HG03095 (cell line): ENCODE results near the gene NUP153.

ENCODE experiments used
- ATAC-seq: cut with Tn5 transposase; IDR thresholded peaks from one replicate; pipeline ENCODE4 v1.9.1; 2021; ENCODE audit warnings: moderate library complexity; ENCODE audit not compliant: unreplicated experiment

Gene NUP153

DNA sequence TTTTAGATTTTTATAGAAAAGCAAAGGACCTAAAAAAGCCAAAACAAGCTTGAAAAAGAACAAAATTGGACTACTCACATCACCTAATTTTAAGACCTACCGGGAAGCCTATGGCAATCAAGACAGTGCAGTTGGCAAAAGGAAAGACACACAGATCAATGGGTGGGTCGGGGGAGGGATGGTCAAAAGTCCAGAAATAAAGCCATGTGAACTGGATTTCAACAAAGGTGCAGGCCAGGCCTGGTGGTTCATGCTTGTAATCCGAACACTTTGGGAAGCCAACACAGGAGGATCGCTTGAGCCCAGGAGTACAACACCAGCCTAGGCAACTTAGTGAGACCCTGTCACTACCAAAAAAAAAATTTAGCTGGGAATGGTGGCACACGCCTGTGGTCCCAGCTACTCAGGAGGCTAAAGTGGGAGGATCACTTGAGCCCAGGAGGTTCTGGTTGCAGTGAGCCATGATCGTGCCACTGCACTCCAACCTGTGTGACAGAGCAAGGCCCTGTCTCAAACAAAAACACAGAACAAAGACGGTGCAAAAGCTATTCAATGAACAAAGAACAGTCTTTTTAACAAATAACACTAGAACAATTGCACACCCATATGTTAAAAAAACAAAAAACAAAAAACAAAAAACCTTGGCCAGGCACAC, 34.5 kb downstream of the NUP153 start:
- no peak for ATAC-seq

DNA sequence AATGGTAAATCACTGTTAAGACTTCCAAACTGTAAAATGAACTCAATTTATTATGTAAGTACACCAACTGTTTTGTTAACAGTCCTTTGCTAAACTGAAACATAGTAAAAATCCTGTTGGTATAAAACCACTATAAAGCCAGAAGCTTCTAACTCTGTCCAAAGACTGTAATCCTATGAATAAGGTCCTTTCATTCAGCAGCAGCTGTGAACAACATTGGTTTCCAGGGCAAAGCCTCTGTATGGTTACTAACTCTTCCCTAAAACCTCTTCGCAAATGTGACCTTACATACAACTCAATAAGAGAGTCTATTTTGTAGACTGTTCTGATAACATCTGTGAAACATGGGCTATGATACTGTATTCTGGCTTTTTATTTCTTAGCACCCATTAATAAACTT, 40.1 kb downstream of the NUP153 start:
- ATAC-seq, result no peak

DNA sequence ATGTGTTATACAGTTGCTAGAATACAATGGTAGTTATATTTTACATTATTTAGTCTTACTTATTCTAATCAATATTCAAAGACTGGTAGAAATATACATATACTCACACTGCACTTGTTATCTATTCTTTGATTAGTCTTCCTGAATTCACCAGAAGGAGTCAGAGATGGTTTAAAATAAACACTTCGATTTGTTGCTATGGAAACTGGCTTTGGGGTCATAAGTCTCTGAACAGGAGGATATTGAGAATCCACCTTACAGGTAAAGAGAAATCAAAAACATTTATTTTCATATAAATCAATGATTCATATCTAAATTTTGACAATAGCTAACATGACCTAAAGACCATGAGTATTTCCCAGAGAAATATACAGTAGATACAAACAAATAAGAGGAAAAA, 41.6 kb downstream of the NUP153 start:
- ATAC-seq, result no peak

DNA sequence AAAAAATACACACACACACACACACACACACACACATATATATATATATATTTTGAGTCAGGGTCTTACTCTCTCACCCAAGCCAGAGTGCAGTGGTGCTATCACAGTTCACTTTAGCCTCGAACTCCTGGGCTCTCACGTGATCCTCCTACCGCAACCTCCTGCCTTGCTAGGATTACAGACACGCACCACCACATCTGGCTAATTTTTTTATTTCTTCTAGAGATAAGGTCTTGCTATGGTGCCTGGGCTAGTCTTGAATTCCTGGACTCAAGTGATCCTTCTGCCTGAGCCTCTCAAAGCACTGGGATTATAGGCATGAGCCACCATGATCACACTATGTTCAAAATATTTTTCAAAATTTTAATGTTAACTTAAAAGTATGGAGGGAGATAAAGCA, 43.5 kb downstream of the NUP153 start:
- ATAC-seq, result no peak

DNA sequence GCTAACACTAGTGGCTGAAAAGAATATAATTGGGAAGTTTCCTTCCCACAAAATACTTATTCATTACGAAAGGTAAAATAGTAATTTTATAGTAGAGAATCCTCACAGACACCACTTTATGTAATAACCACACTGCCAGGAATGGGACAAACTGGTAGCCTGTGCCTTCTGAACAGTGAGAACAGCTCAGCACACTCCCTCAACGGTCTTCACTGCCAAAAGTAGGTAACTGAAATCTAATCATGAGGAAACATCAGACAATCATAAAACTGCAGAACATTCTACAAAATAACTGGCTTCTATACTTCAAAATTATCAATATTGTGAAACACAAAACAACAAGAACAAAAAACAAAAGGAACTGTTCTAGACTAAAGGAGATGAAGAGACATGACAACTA, 44.1 kb downstream of the NUP153 start:
- no peak for ATAC-seq

DNA sequence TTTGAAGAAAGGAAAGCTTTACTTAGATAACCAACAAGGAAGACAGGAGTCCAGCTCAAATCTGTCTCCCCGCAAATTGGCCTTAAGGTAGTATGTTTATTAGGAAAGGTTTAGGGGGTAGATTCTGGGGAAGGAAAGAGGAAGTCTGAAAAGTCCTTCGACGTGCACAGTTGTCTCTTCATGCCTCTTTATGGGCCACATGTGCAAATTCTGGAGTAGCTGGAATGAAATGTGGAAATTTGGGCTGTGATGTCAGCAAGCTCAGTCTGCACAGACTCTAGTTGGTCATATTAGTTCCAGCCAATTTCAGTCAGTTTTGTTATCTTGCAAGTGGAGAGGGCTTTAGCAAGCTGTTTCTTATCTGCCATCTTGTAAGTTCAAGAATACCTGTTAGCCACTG, 50.1 kb downstream of the NUP153 start:
- no peak for ATAC-seq

DNA sequence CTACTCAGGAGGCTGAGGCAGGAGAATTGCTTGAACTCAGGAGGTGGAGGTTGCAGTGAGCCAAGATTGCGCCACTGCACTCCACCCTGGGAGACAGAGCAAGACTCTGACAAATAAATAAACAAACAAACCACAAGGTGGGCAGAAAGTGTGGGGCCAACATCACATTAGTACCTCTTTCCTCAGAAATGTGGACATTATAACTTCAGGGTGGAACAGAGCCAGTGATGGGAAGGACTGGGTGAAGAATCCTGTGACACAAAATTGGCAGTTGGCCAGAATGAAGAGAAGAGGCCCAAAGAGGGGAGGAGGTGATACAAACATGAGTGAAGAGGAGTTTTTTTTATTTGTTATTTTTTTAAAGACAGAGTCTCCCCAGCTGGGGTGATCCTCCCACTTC, 50.6 kb downstream of the NUP153 start:
- no peak for ATAC-seq

DNA sequence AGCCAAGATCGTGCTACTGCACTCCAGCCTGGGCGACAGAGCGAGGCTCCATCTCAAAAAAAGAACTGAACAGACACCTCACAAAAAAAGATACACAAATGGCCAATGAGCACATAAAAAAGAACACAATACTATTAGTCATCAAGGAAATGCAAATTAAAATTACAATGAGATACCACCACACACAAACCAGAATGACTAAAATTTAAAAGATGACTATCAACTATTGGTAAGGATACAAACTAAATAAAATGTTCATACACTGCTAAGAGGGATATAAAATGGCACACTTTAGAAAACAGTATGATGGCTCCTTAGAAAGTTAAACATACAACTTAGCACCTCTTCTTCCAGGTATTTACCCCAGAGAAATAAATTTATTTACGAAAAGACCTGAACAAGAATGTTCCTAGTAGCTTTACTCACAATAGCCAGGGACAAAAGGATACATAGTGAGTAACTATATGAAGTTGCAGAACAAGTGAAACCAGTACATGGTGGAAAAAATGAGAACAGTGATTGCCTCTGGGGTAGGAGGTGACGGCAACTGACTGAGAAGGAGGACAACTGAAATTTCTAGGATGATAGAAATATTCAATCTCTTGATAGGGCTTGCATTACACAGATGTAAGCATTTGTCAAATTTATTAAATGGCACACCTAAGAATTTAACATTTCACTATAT, 53.4 kb downstream of the NUP153 start:
- no peak for ATAC-seq

DNA sequence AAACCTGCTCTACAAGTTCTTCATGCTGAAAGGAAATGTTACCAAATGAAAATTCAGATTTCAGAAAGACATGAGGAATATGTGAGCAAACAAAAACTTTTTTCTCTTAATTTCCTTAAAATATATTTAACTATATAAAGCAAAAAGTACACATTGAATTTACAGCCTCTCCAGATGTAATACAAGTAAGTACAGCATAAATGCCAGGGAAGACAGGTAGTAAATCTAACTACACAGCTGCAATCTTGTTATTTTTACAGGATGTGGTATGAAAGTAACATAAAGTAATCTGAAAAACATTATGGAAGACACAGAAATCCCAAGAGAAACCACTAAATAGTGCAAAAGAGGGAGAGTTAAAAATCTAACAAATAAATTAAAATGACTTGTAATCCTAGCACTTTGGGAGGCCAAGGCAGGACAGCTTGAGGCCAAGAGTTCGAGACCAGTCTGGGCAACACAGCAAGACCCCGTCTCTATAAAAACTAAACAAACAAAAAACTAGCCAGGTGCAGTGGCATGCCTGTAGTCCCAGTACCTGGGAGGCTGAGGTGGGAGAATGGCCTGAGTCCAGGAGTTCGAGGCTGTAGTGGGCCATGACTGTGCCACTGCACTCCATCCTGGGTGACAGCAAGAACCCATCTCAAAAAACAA, 55.9 kb downstream of the NUP153 start:
- ATAC-seq, result no peak

DNA sequence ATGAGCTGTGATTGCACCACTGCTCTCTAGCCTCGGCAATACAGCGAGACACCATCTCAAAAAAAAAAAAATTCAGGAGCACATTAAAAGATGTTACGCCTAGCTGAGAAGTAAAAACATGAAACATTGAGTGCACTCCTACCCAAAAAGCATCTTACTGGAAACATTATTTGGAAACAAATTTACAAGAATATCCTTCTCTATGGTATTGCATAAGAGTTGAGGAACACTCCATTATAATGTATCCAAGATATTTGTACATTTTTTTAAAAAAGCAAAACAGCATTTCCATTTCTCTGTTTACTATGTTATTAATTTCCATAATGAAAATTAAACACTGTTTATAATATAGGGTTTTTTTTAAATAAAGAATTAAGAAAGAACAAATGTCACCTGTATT, 58.0 kb downstream of the NUP153 start:
- no peak for ATAC-seq

DNA sequence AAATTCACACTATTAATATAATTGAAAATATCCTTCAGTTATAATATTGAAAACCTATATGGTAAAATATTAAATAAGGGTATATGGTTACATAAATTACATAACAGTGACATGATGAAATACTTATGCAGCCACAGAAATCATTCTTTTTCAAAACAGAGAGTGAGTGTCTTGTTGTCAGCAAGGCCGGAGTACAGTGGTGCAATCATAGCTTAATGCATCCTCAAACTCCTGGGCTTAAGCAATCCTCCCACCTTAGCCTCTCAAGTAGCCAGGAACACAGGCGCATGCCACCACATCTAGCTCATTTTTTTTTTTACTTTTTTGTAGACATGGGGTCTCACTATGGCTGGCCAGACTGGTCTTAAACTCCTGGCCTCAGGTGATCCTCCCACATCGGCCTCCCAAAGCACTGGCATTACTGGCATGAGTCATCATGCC, 66.2 kb downstream of the NUP153 start:
- no peak for ATAC-seq

DNA sequence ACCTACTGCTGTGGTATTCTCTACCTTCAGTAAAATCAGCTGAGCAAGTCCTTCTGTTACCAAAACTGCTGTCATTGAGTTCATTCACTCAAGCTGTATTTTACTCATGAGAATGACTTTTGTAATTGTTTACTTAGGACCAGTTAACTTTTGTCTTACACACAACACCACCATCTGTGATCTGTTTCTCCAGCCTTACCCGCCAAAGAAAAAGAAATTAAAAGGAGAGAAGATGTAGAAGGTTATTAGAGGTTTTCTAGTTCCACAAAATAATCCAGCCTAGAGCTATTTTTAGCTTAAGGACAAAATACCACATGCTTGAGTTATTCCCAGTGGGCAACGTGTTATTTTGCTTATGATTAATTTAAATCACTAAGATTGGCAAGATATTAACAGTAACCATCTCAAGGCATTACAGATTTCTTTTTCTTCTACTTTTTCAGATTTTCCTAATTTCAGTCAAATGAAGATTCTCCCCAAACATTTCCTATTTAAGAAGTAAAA, 68.5 kb downstream of the NUP153 start:
- ATAC-seq, result no peak

DNA sequence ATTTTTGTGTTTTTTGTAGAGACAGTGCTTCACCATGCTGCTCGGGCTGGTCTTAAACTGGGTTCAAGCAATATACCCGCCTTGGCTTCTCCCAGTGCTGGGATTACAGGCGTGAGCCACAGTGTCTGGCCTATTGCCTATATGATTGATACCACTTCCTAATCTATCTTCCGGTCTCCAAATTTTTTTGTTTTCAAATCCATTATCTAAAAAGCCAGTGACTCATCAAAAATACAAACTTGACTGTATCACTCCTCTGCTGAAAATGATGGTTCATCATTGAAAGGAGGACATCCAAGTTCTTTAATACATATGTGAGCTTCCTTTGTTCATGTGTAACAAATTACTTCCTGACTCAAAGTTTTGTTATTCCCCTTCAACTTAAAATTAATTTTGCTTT, 71.2 kb downstream of the NUP153 start:
- no peak for ATAC-seq

DNA sequence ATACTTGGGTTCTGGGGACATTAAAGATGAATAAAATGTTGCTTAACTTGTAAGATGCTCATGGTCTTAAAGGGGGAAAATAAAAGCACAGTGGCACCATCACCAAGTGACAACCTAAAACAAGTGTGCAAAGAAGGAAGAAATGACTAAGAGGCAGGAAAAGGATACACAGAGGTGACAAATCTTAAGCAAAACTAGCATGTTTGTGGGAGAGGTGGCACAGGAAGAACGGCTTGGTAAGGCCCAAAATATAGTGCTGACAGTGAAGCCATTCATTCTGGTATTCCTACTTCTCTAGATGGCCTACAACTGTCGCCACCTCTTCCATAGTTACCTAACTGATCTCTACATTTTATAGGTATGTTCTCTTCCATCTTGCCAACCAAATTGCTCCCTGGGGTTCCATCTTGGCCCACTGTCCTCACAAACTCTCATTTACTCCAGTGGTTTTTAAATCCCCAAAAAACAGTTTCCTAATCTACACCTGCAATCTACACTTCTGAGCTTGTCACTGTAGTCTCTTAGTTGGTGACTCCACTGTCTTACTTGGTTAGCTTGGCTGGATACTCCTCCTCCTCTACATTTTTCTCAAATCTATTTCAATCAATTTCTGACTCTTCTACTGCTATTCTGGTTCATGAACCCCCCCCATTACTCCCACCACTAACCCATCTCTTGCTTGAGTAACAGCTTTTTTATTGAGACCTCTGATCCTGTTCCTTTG, 73.1 kb downstream of the NUP153 start:
- no peak for ATAC-seq

DNA sequence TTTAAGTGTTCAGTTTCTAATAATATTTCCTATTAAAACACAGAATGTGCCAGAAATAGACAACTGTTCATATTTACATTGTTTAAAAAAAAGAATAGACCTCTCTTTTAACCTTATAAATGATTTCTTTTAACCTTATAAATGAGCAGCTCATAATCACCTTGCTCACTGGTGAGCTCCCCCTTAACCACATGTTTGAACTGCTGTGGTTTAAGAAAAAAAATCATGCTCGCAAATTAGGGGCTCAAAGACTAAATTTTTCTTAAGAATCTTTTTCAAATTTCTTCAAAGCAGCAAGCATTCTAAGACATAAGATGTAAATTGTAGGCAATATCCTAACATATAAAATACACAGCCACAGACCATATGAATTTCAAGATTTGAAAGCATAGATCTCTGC, 73.8 kb downstream of the NUP153 start:
- ATAC-seq, result no peak

DNA sequence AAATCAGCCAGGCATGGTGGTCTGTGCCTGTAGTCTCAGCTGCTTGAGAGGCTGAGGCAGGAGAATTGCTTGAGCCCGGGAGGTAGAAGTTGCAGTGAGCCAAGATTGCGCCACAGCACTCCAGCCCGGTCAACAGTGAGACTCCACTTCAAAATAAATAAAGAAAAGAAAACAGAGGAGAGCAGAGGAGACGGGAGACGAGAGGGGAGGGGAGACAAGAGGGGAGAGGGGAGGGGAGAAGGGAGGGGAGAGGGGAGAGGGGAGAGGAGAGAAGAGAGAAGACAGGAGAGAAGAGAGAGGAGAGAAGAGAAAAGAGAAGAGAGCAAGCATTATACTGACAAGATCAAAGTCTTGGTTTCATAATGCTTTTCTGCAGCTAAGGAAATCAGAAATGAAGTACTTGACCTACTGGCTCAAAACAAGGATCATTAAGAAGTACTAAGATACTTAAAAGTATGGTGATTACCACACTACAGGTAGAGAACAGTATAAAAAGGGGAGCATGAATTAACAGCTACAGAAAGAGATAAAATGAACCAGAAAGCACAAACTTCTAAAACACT, 76.1 kb downstream of the NUP153 start:
- ATAC-seq, result no peak

DNA sequence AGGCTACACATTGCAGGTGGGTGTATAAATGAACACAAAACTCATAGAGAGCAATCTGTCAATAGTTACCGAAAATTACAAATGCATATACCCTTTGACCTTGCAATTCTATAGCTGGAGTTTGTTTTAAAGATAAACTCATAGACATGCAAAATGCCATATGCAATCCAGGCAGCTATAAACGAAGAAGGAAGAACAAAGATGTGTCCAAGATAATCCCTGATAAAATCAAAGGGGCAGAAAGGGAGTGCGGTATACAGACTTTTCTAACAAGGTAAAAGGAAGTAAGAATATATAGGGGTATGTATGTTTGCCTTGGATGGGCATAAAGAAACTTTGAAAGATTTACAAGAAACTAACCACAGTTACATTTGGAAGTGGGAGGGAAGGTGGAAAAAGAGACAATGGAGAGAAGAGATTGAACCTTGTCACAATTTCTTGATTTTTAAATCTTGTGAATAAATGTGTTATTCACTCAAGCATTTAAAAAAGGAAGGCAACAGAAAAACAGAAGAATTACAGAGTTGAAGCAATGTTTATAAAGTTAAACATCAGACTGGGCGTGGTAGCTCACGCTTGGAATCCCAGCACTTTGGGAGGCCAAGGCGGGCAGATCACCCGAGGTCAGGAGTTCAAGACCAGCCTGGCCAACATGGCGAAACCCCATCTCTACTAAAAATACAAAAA, 76.8 kb downstream of the NUP153 start:
- ATAC-seq, result no peak

DNA sequence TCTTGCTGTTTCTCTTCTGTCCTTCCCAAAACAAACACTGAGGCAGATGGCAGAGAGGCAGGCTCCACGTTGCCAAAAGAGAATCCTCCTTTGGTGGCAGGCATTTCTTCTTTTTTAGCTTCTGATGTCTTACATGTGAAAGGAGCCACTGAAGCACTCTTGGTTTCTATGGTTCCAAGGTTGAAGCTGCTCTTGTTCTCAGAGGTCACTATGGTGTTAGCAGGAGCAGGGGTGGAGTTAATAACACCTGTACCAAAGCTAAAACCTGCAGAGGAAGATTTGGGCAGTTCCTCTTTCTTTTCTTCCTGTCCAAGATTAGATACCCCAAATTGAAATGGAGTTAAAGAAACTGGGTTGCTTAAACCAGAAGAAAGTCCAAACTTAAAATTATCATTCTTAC, 77.9 kb downstream of the NUP153 start:
- peak; percentile 55 for ATAC-seq

DNA sequence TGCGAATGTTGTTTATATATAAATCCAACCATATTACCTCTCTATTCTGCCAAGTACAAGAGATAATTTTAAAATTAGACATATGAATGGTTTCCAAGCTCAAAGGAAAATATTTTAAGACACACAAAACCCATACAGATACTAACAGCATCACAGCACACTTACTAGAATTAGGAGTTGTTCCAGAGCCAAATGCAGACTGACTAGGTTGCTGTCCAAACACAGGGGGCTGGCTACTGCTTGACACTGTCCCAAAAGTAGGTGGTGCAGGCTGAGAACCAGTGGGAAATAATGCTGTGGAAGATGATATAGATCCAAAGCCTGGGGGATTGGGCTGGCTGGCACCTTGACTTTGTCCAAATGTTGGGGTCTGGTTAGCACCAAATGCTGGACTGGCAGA, 82.3 kb downstream of the NUP153 start:
- no peak for ATAC-seq

DNA sequence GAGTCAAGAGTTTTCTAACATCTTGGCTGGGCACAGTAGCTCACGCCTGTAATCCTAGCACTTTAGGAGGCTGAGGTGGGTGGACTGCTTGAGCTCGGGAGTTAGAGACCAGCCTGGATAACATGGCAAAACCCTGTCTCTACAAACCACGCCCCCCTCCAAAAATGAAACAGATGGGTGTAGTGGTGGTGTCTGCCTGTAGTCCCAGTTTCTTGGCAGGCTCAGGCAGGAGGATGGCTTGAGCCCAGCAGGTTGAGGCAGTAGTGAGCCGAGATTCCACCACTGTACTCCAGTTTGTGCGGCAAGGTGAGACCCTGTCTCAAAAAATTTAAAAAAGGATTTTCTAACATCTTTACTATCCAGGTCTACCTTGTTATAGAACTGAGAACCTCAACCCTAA, 84.6 kb downstream of the NUP153 start:
- ATAC-seq, result no peak

DNA sequence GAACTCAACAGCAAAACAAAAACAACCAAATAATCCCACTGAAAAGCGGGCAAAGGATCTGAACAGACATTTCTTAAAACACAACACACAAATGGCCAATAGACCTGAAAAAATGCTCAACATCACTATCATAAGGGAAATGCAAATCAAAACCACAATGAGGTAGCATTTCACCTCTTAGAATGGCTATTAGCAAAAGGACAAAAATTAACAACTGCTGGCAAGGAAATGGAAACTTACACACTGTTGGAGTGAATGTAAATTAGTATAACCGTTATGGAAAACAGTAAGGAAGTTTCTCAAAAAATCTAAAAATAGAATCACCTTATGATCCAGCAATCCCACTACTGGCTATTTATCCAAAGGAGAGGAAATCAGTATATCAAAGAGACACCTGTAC, 85.7 kb downstream of the NUP153 start:
- ATAC-seq, result peak; percentile 81
